ENCODE measurements around the gene FHIT. TPM values are rescaled to one million over a fixed set of nuclear protein-coding genes. Genes with fewer than 3 reads are reported as not detected.

FHIT gene
- total RNA-seq, 1 experiment from 2014 or later, result not detected

DNA sequence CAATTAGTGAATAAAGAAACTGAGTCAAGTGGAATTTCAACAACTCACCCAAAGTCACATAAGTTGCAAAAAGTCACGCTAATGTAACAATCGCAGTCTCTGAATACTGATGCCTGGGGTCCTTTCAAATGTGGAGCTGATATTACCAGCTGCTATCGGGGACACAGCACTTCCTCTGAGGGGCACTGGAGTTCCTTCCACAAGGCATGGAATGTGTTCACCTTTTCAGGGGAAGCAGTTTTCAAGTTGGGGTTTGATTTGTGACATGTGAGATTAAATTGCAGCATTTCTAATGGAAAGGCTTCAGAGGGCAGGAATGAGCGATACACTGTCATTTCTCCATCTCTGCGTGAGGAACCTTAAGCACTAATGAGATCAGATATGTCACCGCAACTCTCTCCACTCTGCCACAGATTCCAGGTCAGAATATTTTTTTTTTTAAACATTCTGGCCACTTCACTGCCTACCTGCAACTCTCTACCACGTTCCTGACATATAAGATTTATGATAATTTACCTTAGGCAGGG is 1394.3 kb downstream of the FHIT start:
- DNase-seq (ENCODE audit: low read depth), result no peak

DNA sequence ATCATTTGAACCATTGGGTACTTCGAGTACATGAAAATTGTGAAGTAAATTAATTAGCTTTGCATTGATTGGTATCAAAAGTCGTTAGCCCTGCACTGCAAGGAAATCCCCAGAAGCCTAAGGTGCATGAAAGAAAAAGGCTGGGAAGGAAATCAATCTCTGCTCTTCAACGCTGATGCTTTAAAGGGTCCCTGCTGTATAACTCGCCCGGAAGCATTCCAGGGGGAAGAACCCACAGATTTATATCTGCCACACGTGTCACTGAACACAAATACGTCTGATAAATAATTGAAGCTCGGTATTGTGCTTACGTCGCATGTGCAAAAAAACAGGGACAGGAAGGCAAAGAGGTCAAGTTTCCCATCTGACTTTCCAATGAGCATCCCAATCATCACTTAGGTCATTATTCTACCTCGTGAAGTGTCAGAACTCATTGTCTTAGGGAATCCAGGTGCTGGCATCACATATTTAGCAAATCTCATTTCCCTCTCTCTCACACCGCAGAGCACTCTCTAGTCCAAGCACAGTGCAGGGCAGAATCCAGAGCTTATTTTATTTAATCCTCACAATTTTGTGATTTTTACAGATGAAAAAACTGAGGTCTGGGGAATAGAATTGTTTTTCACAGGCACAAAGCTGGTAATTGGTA is 1397.1 kb downstream of the FHIT start:
- no peak for DNase-seq (ENCODE audit: low read depth)

DNA sequence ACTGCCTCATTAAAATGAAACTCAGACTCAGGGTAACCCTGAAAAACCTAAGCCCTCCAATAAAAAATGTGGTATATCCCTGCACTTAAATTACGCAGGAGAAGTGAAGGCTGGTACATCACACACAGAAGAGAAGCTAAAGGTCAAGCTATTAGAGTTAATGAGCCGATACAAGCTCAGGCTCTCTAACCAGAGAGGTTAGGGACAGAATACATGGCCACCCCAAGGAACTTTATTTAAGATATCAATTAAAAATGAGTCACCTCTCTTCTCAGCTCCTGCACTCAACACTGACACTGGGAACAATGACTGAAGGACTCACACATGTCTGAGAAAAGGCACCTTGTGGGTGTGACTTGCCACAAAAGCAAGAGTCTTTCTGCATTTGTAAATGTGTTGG is 1400.8 kb downstream of the FHIT start:
- no peak for DNase-seq (ENCODE audit: low read depth)

DNA sequence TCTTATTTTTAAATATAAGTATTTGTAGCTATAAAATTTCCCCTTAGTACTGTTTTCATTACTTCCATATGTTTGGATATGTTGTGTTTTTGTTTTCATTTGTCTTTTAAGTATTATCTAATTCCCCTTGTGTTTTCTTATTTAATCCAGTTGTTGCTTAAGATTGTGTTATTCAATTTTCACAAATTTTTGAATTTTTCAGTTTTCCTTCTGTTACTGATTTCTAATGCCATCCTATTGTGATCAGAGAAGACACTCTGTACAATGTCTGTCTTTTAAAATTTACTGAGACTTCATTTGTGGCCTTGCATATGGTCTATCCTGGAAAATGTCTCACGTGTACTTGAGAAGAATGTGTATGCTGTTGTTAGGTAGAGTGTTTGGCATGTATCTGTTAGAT is 1405.9 kb downstream of the FHIT start:
- no peak for DNase-seq (ENCODE audit: low read depth)

DNA sequence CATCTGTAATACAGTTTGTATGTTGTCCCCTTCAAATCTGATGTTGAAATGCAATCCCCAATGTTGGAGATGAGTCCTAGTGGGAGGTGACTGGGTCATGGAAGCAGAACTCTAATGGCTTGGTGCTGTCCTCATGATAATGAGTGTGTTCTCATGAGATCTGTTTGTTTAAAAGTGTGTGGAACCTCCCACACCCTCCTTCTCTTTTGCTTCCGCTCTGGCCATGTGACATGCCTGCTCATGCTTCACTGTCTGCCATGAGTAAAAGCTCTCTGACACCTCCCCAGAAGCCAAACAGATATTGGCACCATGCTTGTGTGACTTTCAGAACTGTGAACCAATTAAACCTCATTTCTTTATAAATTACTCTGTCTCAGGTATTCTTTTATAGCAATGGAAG is 1407.4 kb downstream of the FHIT start:
- peak; percentile 27 for DNase-seq (ENCODE audit: low read depth)

DNA sequence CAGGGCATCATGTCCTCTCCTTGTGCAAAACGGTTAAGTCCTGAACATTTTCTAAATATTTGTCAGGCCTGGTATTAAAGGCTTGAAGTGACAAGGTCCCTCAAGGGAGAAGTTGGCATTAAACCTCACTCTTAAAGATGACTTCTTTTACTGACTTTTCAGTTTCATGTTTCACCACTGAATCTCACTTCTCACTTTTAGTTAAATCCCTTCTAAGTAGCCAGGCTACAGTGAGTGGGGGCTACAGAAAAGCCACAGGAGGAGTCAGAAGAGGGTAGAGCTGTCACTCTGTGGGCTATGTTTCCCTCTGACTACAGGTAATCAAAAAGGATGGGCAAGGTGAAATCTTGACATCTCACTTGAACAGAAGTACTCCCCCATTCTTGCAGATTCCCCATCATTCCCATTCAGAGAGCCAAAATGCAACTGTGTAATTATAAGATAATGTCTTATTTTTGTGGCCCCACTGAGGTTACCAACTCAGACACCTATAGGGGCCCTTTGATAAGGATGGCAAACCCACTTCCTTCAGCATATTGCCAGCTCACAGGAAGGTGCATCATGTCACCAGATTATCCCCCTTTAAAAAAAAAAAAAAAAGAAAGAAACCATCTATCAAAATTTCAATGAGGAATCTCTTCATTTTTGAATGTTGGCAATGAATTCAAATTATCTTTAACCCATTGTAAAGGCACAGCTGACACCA is 1411.3 kb downstream of the FHIT start:
- no peak for DNase-seq (ENCODE audit: low read depth)

DNA sequence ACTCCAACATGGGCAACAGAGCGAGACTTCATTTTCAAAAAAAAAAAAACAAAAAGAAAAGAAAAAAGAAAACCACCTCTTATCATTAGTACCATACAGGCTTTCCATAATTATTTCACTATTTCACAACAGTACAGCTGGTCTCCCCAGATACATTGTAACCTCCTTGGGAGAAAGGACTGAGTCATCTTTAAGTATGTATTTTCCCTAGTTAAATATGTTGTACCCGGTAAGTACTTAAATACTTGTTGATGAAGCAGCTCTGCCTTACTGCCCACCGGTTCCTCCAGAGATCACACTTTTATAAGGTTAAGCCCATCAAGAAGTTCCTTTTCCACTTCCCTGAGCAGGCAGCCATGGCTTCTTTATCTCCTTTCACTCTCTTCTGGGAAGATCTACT is 1412.0 kb downstream of the FHIT start:
- DNase-seq (ENCODE audit: low read depth), result no peak

DNA sequence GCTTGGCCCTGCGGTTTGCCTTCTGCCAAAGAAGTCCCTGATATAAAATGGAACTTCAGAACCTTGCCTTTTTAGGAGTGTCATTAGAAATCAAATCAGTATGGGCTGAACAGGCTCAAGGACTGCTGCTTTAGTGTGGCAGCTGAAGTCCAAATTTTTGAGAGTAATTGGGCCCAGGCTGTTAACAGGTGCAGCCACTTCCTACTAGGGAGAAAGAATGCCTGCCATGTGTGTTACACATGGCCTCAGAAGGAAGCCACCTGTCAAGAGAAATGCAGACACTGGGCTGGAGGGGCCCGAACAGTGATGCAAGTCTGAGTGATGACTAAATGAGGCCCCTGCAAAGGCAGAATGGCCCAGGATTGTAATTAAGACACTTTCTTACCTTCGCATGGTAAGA is 1414.7 kb downstream of the FHIT start:
- no peak for DNase-seq (ENCODE audit: low read depth)

DNA sequence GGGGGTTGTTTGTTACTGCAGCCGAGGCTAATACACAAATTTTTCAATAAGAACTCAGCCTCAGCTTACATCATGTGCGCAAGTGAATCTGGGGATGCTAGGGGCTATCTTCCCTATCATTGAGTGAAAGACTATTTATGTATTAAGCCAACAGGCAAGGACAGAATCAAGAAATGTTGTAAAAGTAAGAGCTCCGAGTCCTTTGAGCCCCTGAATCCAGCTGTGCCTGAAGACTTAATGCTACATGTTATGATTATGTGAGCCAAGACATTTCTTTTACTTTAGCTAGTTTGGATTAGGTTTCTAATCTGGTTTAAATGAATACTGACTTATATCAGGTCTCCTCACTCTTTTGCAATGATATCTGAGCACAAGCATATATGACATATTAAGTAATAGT is 1418.5 kb downstream of the FHIT start:
- no peak for DNase-seq (ENCODE audit: low read depth)

DNA sequence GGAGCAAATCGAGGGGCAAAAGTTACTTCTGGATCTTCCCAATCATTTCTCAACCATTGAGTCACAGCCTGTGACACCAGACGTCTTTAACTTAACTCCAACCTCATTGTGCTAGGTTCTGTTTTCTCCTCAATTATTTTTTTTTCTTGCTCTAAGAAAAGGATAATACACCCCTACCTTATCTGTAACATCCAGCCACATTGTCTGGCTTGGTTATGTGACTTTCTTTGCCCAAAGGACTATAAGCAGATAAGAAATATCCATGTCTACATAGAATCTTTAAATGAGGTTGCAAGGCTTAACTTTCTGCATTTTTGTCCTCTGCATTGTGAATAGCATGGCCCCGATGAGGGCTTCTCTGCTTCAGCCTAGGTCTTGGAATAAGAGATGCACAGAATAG is 1419.0 kb downstream of the FHIT start:
- no peak for DNase-seq (ENCODE audit: low read depth)

DNA sequence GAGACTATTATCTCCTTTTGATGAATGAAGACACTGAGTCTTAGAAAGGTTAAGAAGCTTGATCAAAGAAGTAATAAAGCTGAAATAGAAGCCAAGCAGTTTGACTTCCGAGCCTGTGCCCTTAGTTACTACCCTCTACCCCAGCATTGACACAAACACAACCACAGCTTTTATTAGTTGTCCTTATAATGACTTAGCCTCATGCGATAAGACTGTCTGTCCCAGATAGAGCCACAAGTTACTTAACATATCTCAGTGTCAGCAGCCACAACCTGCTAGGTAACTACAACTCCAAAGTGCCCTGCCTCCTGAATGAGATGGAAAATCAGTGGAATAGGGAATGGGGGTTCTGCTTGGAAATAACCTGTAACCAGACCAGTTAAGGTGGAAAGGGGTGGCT is 1419.9 kb downstream of the FHIT start:
- no peak for DNase-seq (ENCODE audit: low read depth)

DNA sequence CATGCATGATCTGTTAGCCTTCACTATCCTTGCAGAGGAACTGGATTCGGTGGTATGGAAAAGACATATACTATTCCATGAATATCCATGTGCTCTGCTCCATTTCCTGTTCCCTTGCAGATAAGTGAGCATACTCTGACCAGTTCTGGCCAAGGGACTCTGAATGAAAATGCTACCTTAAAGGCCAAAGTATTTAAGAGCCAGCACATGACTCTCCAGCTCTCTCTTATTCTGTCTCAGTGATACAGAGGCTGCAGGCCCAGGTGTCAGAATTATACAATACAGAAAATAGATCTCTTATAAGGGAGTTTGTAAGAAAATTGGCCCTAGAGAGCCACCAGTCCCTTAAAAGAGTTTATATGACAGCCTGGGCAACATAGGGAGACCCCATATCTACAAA is 1421.7 kb downstream of the FHIT start:
- no peak for DNase-seq (ENCODE audit: low read depth)

DNA sequence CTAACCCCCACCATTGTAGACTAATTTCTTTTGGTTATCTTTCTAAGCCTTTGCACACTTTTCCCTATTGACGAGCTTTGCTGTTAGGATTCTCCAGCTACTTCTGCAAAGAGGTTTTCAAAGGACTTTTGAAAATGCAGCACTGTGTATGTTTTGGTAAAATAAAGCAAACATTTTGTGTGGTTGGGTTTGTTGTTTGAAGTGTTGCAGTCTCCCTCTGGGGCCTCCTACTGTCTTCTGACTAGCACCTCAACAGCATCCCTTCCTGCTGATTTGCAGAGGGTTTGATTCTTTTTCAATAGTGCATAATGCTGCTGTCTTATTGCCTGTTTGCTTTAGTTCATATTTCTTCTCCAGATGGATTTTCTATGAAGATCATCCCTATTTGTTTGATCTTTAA is 1426.4 kb downstream of the FHIT start:
- DNase-seq (ENCODE audit: low read depth), result no peak

DNA sequence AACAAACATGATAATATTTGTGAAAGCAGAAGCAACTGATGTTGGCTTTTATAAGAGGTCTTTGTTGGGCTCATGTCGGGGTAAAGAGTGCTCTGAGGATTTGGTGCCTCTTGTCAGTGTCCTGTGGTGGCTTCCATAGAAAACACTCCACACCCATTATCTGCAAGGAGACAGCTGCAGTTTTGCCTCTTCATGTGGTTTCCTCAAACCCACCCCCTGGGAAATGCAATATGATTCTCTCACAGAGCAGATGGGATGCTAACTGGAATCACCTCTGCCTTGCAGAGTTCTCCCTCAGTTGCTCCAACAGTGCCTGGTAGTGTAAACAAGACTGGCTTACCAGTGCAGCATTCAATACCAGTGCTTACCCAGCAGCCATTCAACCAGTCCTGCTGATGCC is 1430.0 kb downstream of the FHIT start:
- no peak for DNase-seq (ENCODE audit: low read depth)

DNA sequence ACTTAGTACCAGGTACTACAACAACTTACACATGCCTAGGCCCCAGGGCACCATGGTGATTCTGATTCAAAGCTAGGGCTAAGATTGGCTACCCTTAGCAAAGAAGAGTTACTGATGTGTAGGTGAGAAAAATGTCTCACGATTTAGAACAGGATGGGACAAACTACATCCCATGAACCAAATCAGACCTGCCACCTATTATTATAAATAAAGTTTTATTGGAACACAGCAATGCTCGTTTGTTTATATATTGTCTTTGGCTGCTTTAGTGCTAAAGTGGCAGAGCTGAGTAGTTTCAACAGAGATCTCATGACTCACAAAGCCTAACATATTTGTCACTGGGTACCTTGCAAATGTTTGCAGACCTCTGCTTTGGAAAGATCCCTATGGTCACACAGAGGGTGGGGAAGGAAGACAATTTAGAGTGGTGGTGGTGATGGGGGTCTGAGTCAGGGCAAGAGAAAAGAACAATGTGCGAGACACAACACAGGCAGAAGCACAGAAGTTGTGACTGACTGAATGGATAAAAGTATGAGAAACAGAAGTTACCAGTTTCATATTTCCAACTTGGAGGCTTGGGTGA is 1430.8 kb downstream of the FHIT start:
- peak; percentile 86 for DNase-seq (ENCODE audit: low read depth)

DNA sequence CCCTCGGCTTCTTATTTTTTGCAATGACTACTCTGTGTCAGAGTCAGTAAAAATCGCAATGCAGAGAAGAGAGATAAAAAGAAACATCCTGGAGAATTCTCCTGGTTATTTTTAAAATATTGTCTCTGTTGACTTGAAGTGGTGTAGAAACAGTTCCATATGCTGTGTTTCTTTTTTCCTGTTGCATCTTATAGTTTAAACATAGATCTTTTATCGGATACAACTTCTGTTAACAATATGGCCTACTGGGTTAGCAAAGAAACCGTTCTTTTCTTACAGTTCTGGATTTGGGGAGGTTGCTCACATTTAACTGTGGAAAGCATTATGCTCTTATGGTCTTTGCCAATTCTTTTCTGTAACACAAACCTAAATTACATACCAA is 1432.3 kb downstream of the FHIT start:
- DNase-seq (ENCODE audit: low read depth), result no peak

DNA sequence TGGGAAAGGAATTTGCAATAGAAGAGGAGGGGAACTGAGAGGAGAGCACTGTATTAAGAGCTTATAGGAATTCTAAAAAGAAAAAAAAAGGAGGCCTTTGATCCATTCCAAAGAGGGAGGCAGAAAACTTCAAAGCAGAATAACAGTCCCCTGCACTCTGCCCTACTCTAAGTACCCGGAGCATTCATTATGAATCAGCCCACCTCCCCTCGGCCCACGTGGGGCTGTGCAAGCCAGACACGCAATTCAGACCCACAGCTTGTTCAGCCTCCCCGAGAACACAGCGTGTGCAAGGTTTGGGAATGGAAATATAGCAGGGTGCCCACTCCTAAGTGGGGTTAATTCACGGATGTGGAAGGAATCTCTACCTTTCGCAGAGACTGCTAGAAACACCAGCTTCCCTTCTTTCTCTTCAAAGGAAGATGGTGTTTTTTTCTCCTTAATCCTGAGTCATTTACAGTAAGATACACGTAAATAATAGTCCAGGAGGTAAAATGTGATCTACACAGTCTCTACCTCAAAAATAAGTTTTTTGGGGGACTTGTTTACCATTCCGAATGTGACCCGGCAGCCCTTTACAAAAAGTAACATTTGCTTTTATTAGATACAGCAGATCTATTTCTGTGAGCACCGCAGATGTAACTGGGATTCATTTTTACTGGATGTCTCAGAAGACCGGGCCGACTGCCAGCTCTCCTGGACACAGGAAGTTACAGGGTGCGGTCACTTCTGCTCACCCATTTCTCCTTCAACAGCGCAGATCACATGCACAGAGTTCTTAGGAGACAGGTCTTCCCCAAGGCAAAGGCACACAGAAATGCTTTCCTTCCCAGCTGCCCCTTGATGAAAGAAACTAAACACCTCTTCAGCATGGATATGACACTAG is 1433.0 kb downstream of the FHIT start:
- DNase-seq (ENCODE audit: low read depth), result peak; percentile 96

DNA sequence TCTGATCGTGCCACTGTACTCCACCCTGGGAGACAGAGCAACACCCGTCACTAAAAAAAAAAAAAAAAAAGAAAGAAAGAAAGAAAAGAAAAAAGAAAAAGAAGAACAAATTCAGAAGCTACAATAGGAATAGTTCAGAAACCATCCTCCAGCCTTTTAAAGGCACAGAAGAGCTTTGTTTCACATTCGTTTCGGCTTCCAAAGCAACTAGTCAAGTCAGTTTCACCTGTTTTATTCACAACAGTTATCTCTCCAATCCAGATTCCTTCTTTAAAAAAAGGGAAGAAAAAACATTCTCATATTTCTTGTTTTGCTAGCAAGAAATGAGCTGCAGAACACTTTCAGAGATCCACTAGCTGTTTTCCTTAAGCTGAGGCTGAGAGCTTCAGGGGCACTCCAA is 1433.7 kb downstream of the FHIT start:
- no peak for DNase-seq (ENCODE audit: low read depth)

DNA sequence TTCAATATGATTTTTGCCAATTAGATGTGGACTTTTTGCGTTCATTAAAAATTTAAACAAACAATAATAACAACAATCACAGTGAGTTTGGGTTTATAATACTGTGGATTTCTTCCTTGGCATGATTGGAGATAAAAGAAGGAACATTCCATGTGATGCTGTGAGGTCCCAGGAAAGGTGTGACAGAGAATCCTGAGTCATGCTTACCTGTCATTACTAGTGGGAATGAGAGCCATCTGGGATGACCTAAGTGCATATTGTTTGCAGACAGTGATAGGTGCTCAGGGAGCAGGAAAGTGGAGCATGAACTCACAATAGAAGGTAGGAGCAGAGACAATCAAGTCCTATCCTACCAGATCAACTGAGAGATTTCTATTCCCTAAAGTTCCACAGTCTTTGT is 1434.9 kb downstream of the FHIT start:
- no peak for DNase-seq (ENCODE audit: low read depth)

DNA sequence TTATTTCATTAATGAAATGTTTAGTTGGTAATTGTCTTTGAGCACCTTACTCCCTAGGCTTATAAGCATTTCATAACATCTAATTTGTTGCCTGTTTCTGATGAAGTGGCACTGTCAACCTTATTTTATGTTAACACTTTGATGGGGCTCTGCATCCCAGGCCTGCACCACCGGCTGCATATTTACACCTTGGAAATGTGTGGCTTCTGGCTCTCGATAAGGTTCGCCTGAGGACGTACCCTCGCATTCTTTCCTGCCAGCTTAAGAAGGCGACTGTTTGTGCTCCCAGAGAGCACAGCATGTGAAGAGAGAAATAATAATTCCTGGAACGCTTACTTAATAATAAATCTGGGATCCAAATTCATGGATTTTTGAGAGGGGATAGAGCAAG is 1438.1 kb downstream of the FHIT start:
- no peak for DNase-seq (ENCODE audit: low read depth)

DNA sequence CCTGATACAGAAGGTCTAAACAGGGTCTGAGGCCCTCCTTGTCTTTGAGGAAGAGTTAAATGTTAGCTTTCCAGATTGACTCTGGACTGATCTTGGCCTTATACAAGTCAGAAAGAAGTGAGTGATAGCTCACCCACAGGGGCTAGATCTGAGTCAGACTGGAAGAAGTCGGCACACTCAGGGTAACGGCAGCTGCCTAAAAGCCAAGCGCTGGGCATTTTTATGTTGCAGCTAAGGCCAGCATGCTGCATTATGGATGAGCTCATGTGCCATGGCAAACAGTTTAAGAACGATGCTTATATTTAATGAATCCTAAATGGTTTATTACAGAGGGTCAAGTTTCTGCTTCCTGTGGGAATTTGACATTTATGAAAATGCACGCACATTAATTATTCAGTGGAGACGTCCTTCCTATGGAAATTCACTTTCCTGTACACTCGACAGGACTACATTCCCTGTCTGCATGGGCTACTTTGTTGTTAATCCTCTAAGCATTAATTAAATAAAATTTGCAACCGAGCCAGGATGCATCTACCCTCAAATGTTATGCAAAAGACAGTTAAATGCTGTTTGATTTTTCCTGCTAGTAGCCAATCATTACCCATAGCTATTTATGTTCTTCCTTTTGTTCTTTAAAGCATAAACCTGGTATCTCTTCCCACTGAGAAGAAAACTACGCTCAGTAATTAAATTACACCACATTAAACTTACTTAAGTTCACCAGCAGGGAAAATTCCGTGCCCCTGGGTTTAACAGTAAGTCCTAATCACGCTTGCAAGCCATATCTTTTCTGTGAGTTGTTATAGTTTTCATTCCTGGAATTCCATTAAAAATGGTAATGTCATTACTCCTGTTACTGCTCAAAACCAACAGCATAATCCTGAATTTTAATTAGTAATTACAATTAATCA is 1438.8 kb downstream of the FHIT start:
- DNase-seq (ENCODE audit: low read depth), result no peak
